Neural progenitor cell (in vitro differentiated cells): ENCODE measurements around the gene HECA. TPM values are rescaled to one million over a fixed set of nuclear protein-coding genes. Genes with fewer than 3 reads are reported as not detected.
A peak's percentile ranks its signal among the peaks of the same experiment; 100 is the strongest.
"Not testable (repeated sequence)": the region's sequence is repeated elsewhere in the genome, so short reads cannot be mapped to it uniquely, and the experiment has no call there.

ENCODE experiments used
- DNase-seq: peaks from one replicate; pipeline ENCODE4 v3.0.0-alpha.2; 2016; ENCODE audit warnings: low spot score
- H2AFZ ChIP-seq: fragments of 200-600 bp; sonication (generic); replicated peaks from 2 replicates; pipeline ENCODE4 v1.6.1; 2016; ENCODE audit warnings: antibody characterized with exemption
- H3F3A ChIP-seq: fragments of 200-600 bp; sonication (generic); 2 replicates; pipeline ENCODE4 v1.6.1; 2016; ENCODE audit warnings: antibody characterized with exemption, low read depth
- H3K27ac ChIP-seq: fragments of 200-600 bp; sonication (generic); 2 replicates; pipeline ENCODE4 v1.5.1; 2016; ENCODE audit warnings: mild to moderate bottlenecking
- H3K27me3 ChIP-seq: fragments of 200-600 bp; sonication (generic); 2 replicates; pipeline ENCODE4 v1.6.1; 2016; ENCODE audit warnings: mild to moderate bottlenecking, moderate library complexity
- H3K36me3 ChIP-seq: fragments of 200-600 bp; sonication (generic); 2 replicates; pipeline ENCODE4 v1.5.1; 2016
- H3K4me1 ChIP-seq: fragments of 200-600 bp; sonication (generic); 2 replicates; pipeline ENCODE4 v1.6.1; 2016; ENCODE audit warnings: mixed run types
- H3K4me2 ChIP-seq: fragments of 200-600 bp; sonication (generic); 2 replicates; pipeline ENCODE4 v1.6.1; 2016
- H3K4me3 ChIP-seq: fragments of 200-600 bp; sonication (generic); 2 replicates; pipeline ENCODE4 v1.5.1; 2016
- H3K79me2 ChIP-seq: fragments of 200-600 bp; sonication (generic); 2 replicates; pipeline ENCODE4 v1.6.1; 2016; ENCODE audit warnings: low read depth
- H3K9ac ChIP-seq: fragments of 200-600 bp; sonication (generic); 2 replicates; pipeline ENCODE4 v1.6.1; 2016
- H3K9me3 ChIP-seq: fragments of 200-600 bp; sonication (generic); 2 replicates; pipeline ENCODE4 v1.5.1; 2016; ENCODE audit warnings: low read depth
- H4K20me1 ChIP-seq: fragments of 200-600 bp; sonication (generic); 2 replicates; pipeline ENCODE4 v1.6.1; 2016; ENCODE audit warnings: low read depth
- H3K27ac Mint-ChIP-seq: 3 replicates; pipeline ENCODE4 v1.8.0; 2021; ENCODE audit warnings: mixed read lengths
- H3K27me3 Mint-ChIP-seq: 2 replicates; pipeline ENCODE4 v1.8.0; 2022; ENCODE audit warnings: low read depth, mild to moderate bottlenecking, inconsistent platforms, moderate library complexity, mixed read lengths; ENCODE audit not compliant: insufficient read depth
- H3K36me3 Mint-ChIP-seq: 3 replicates; pipeline ENCODE4 v1.8.0; 2021; ENCODE audit warnings: mixed read lengths
- H3K4me1 Mint-ChIP-seq: 3 replicates; pipeline ENCODE4 v1.8.0; 2021; ENCODE audit warnings: mixed read lengths
- H3K4me3 Mint-ChIP-seq: 3 replicates; pipeline ENCODE4 v1.8.0; 2021; ENCODE audit warnings: mild to moderate bottlenecking, moderate library complexity, mixed read lengths
- H3K9me3 Mint-ChIP-seq: 3 replicates; pipeline ENCODE4 v1.8.0; 2020; ENCODE audit warnings: mixed read lengths
- EZH2 ChIP-seq: fragments of 200-600 bp; sonication (generic); IDR thresholded peaks from 2 replicates; pipeline ENCODE4 v1.6.1; 2017; ENCODE audit warnings: antibody characterized with exemption, mild to moderate bottlenecking, moderate library complexity
- EZH2phosphoT487 ChIP-seq: fragments of 200-600 bp; sonication (generic); IDR thresholded peaks from 2 replicates; pipeline ENCODE4 v1.6.1; 2017; ENCODE audit warnings: antibody characterized with exemption
- total RNA-seq: library from RNA; depleted of rRNA; stranded (reverse); fragments of >200 nt; gene quantifications from 2 replicates; pipeline ENCODE4 v1.2.3, GENCODE V29; 2015; ENCODE audit warnings: low replicate concordance
- TF ChIP-seq, protein P1 (sequence below): fragments of 200-600 bp; sonication (generic); IDR thresholded peaks from 2 replicates; pipeline ENCODE4 v1.5.1; 2017; ENCODE audit warnings: antibody characterized with exemption, mild to moderate bottlenecking

HECA gene
- total RNA-seq, 1 donor from 2014 or later, result 12.7 TPM

- Histone ChIP-seq H3K9me3 (peaks cover 14% of the 10 kb centered on the region), H3K4me2 (no peak overlapping the region), H3K79me2 (no peaks in the 10 kb centered on the region), H3K4me1 (no peaks in the 10 kb centered on the region), H3K27me3 (no peaks in the 10 kb centered on the region), H3K9ac (no peak overlapping the region), H2AFZ (no peak overlapping the region), H3K4me3 (no peak overlapping the region), H3K27ac (no peak overlapping the region), H4K20me1 (no peaks in the 10 kb centered on the region), H3K36me3 (no peaks in the 10 kb centered on the region), H3F3A (no peaks in the 10 kb centered on the region)
- Mint-ChIP-seq H3K4me1 (no peaks in the 10 kb centered on the region), H3K4me3 (no peak overlapping the region), H3K27ac (no peak overlapping the region), H3K9me3 (peaks cover 37% of the 10 kb centered on the region), H3K36me3 (no peaks in the 10 kb centered on the region), H3K27me3 (no peaks in the 10 kb centered on the region)
- DNase-seq, result no peak
- TF ChIP-seq EZH2 (no peak), EZH2phosphoT487 (no peak)
- TF ChIP-seq, protein P1, sequence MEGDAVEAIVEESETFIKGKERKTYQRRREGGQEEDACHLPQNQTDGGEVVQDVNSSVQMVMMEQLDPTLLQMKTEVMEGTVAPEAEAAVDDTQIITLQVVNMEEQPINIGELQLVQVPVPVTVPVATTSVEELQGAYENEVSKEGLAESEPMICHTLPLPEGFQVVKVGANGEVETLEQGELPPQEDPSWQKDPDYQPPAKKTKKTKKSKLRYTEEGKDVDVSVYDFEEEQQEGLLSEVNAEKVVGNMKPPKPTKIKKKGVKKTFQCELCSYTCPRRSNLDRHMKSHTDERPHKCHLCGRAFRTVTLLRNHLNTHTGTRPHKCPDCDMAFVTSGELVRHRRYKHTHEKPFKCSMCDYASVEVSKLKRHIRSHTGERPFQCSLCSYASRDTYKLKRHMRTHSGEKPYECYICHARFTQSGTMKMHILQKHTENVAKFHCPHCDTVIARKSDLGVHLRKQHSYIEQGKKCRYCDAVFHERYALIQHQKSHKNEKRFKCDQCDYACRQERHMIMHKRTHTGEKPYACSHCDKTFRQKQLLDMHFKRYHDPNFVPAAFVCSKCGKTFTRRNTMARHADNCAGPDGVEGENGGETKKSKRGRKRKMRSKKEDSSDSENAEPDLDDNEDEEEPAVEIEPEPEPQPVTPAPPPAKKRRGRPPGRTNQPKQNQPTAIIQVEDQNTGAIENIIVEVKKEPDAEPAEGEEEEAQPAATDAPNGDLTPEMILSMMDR, result no peak
Observed at GRCh38 chr6:139205843-139206242, 71.0 kb downstream of the HECA start.

- peaks cover 40% of the 10 kb centered on the region for H3K9me3 Mint-ChIP-seq
- H3K4me1 ChIP-seq, H3K27me3 Mint-ChIP-seq, H3K4me2 ChIP-seq, H3K27ac ChIP-seq, H3K9ac ChIP-seq, H3F3A ChIP-seq, H3K4me1 Mint-ChIP-seq, H3K4me3 ChIP-seq, H3K27me3 ChIP-seq, H3K9me3 ChIP-seq, H3K36me3 ChIP-seq, DNase-seq, H3K27ac Mint-ChIP-seq, H3K79me2 ChIP-seq, H4K20me1 ChIP-seq, H2AFZ ChIP-seq, H3K4me3 Mint-ChIP-seq, H3K36me3 Mint-ChIP-seq: not testable (repeated sequence)
Observed at GRCh38 chr6:139210766-139211165, 75.9 kb downstream of the HECA start.

DNA sequence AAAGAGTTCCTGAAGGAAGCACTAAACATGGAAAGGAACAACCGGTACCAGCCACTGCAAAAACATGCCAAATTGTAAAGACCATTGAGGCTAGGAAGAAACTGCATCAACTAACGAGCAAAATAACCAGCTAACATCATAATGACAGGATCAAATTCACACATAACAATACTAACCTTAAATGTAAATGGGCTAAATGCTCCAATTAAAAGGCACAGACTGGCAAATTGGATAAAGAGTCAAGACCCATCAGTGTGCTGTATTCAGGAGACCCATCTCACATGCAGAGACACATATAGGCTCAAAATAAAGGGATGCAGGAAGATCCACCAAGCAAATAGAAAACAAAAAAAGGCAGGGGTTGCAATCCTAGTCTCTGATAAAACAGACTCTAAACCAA, 77.6 kb downstream of the HECA start:
- not testable (repeated sequence) for H3K9me3 ChIP-seq, H3K27ac Mint-ChIP-seq, DNase-seq, H3K4me3 Mint-ChIP-seq, H3K36me3 ChIP-seq, H3K27ac ChIP-seq, H3K9ac ChIP-seq, H3K4me1 ChIP-seq, H2AFZ ChIP-seq, H3K27me3 ChIP-seq, H3K27me3 Mint-ChIP-seq, H3K4me3 ChIP-seq, H3K4me1 Mint-ChIP-seq, H4K20me1 ChIP-seq, H3K79me2 ChIP-seq, H3K4me2 ChIP-seq, H3F3A ChIP-seq, H3K36me3 Mint-ChIP-seq
- H3K9me3 Mint-ChIP-seq, result peaks cover 27% of the 10 kb centered on the region

GRCh38 chr6:139219271-139219729, 84.4 kb downstream of the HECA start:
- H3K4me1 Mint-ChIP-seq, result peaks cover 5% of the 10 kb centered on the region
- no peaks in the 10 kb centered on the region for H3K4me1 ChIP-seq
- H3K36me3 ChIP-seq, result no peaks in the 10 kb centered on the region
- H3K27me3 Mint-ChIP-seq, result peaks cover 4% of the 10 kb centered on the region
- H3K9ac ChIP-seq, result no peak overlapping the region
- peaks cover 12% of the 10 kb centered on the region for H3F3A ChIP-seq
- H3K4me3 ChIP-seq, result no peak overlapping the region
- H3K9me3 ChIP-seq, result no peaks in the 10 kb centered on the region
- TF ChIP-seq, protein P1, result peak; percentile 86
- TF ChIP-seq EZH2, result no peak
- TF ChIP-seq EZH2phosphoT487, result no peak
- H3K79me2 ChIP-seq, result no peaks in the 10 kb centered on the region
- no peaks in the 10 kb centered on the region for H3K36me3 Mint-ChIP-seq
- peak overlapping the region; percentile 93 for H3K27ac Mint-ChIP-seq
- peak overlapping the region; percentile 32 for H3K4me2 ChIP-seq
- H3K27ac ChIP-seq, result no peak overlapping the region
- no peaks in the 10 kb centered on the region for H3K27me3 ChIP-seq
- peak; percentile 91 for DNase-seq
- peaks cover 3% of the 10 kb centered on the region for H3K9me3 Mint-ChIP-seq
- H4K20me1 ChIP-seq, result no peaks in the 10 kb centered on the region
- H2AFZ ChIP-seq, result peak overlapping the region; percentile 60
- peak overlapping the region; percentile 11 for H3K4me3 Mint-ChIP-seq
